Daoy (cell line): Measurements from ENCODE around the gene ZFPM1. TPM values are rescaled to one million over a fixed set of nuclear protein-coding genes. Genes with fewer than 3 reads are reported as not detected.

Experiments used
- DNase-seq: peaks from one replicate; pipeline ENCODE4 v3.0.0-alpha.2; 2015; ENCODE audit warnings: low read depth
- total RNA-seq: library from RNA; depleted of rRNA; stranded (reverse); fragments of >200 nt; shearing (Covaris generic); gene quantifications from 2 replicates; pipeline ENCODE4 v1.2.3, GENCODE V29; 2014

Gene ZFPM1
- total RNA-seq, 1 experiment from 2014 or later = 0.40 TPM

GRCh38 chr16:88526008-88526905 lies 73.2 kb downstream of the ZFPM1 start:
- DNase-seq = no peak

- no peak for DNase-seq
Measured at GRCh38 chr16:88526906-88527185, 73.8 kb downstream of the ZFPM1 start.

GRCh38 chr16:88527186-88527936 lies 74.3 kb downstream of the ZFPM1 start:
- peak; percentile 69 for DNase-seq

- no peak for DNase-seq
Measured at GRCh38 chr16:88527937-88528743, 75.1 kb downstream of the ZFPM1 start.

- DNase-seq = no peak
Measured at GRCh38 chr16:88528902-88529318, 75.8 kb downstream of the ZFPM1 start.

GRCh38 chr16:88529596-88529995 lies 76.5 kb downstream of the ZFPM1 start:
- DNase-seq = no peak

GRCh38 chr16:88530051-88530857 lies 77.2 kb downstream of the ZFPM1 start:
- no peak for DNase-seq

- no peak for DNase-seq
Measured at GRCh38 chr16:88530858-88531203, 77.8 kb downstream of the ZFPM1 start.

- no peak for DNase-seq
Measured at GRCh38 chr16:88531346-88531745, 78.3 kb downstream of the ZFPM1 start.

GRCh38 chr16:88531931-88532433 lies 78.9 kb downstream of the ZFPM1 start:
- no peak for DNase-seq

- DNase-seq = no peak
Measured at GRCh38 chr16:88532434-88533241, 79.6 kb downstream of the ZFPM1 start.

GRCh38 chr16:88533381-88533917 lies 80.4 kb downstream of the ZFPM1 start:
- DNase-seq = peak; percentile 37

- DNase-seq = peak; percentile 83
Measured at GRCh38 chr16:88533932-88534637, 81.0 kb downstream of the ZFPM1 start.

- peak; percentile 39 for DNase-seq
Measured at GRCh38 chr16:88534638-88535190, 81.6 kb downstream of the ZFPM1 start.

GRCh38 chr16:88535191-88535856 lies 82.2 kb downstream of the ZFPM1 start:
- no peak for DNase-seq

- DNase-seq = no peak
Measured at GRCh38 chr16:88535857-88536222, 82.8 kb downstream of the ZFPM1 start.

GRCh38 chr16:88536510-88536909 lies 83.4 kb downstream of the ZFPM1 start:
- DNase-seq = no peak

- DNase-seq = peak; percentile 29
Measured at GRCh38 chr16:88536971-88537751, 84.1 kb downstream of the ZFPM1 start.
